Hepatocyte (in vitro differentiated cells): ENCODE data around the gene DHFR. TPM values are rescaled to one million over a fixed set of nuclear protein-coding genes. Genes with fewer than 3 reads are reported as not detected.
A peak's percentile ranks its signal among the peaks of the same experiment; 100 is the strongest.

Experiments
- DNase-seq: peaks from one replicate; pipeline ENCODE4 v3.0.0-alpha.2; 2016; ENCODE audit warnings: low spot score
- H2AFZ ChIP-seq: fragments of 200-600 bp; sonication (generic); 2 replicates; pipeline ENCODE4 v1.6.0; 2016; ENCODE audit warnings: antibody characterized with exemption, mild to moderate bottlenecking
- H3K27ac ChIP-seq: fragments of 200-600 bp; sonication (generic); 2 replicates; pipeline ENCODE4 v1.5.1; 2016; ENCODE audit warnings: mild to moderate bottlenecking
- H3K27me3 ChIP-seq: fragments of 200-600 bp; sonication (generic); 2 replicates; pipeline ENCODE4 v1.6.1; 2016
- H3K36me3 ChIP-seq: fragments of 200-600 bp; sonication (generic); replicated peaks from 2 replicates; pipeline ENCODE4 v1.5.1; 2016; ENCODE audit warnings: low read depth; ENCODE audit not compliant: insufficient read depth
- H3K4me1 ChIP-seq: fragments of 200-600 bp; sonication (generic); 2 replicates; pipeline ENCODE4 v1.5.1; 2016; ENCODE audit warnings: mild to moderate bottlenecking, moderate library complexity; ENCODE audit not compliant: insufficient read depth
- H3K4me2 ChIP-seq: fragments of 200-600 bp; sonication (generic); 2 replicates; pipeline ENCODE4 v1.6.0; 2016
- H3K4me3 ChIP-seq: fragments of 200-600 bp; sonication (generic); 2 replicates; pipeline ENCODE4 v1.5.1; 2016; ENCODE audit warnings: mild to moderate bottlenecking
- H3K79me2 ChIP-seq: fragments of 200-600 bp; sonication (generic); 2 replicates; pipeline ENCODE4 v1.6.0; 2017; ENCODE audit warnings: mild to moderate bottlenecking
- H3K9me2 ChIP-seq: fragments of 200-600 bp; sonication (generic); replicated peaks from 2 replicates; pipeline ENCODE4 v1.6.0; 2017; ENCODE audit warnings: mild to moderate bottlenecking; ENCODE audit not compliant: insufficient read depth
- H3K9me3 ChIP-seq: fragments of 200-600 bp; sonication (generic); 2 replicates; pipeline ENCODE4 v1.5.1; 2016; ENCODE audit warnings: low read depth, mild to moderate bottlenecking
- H4K20me1 ChIP-seq: fragments of 200-600 bp; sonication (generic); 2 replicates; pipeline ENCODE4 v1.6.0; 2016; ENCODE audit warnings: mild to moderate bottlenecking; ENCODE audit not compliant: insufficient read depth, poor library complexity, severe bottlenecking
- EZH2 ChIP-seq: fragments of 200-600 bp; sonication (generic); IDR thresholded peaks from 2 replicates; pipeline ENCODE4 v1.6.1; 2016; ENCODE audit warnings: antibody characterized with exemption, mild to moderate bottlenecking, borderline replicate concordance
- EZH2phosphoT487 ChIP-seq: fragments of 200-600 bp; sonication (generic); IDR thresholded peaks from one replicate; pipeline ENCODE4 v1.6.1; 2018; ENCODE audit warnings: antibody characterized with exemption, mild to moderate bottlenecking, low read depth, moderate library complexity; ENCODE audit not compliant: unreplicated experiment, severe bottlenecking
- WGBS: methylation state at CpG from one replicate; pipeline ENCODE4 v1.1.6; 2016; ENCODE audit warnings: low lambda C conversion rate; ENCODE audit errors: missing lambda C conversion rate; 5-methylcytosine and 5-hydroxymethylcytosine counted together
- polyA plus RNA-seq: library from polyadenylated mRNA; unstranded; fragments of >200 nt; fragmentation: Nextera tagmentation; extraction: Ambion mirVana; gene quantifications from 2 replicates; pipeline ENCODE4 v1.2.1, GENCODE V29; 2016
- total RNA-seq: library from RNA; depleted of rRNA; stranded (reverse); fragments of >200 nt; gene quantifications from 2 replicates; pipeline ENCODE4 v1.2.3, GENCODE V29; 2014
- TF ChIP-seq, protein P1 (sequence below): fragments of 200-600 bp; sonication (generic); IDR thresholded peaks from 2 replicates; pipeline ENCODE4 v1.5.1; 2016; ENCODE audit warnings: antibody characterized with exemption, mild to moderate bottlenecking; ENCODE audit not compliant: poor library complexity

Gene DHFR
- total and polyA plus RNA-seq, 2 experiments from 2014 or later: 7.9 to 26.5 TPM

DNA sequence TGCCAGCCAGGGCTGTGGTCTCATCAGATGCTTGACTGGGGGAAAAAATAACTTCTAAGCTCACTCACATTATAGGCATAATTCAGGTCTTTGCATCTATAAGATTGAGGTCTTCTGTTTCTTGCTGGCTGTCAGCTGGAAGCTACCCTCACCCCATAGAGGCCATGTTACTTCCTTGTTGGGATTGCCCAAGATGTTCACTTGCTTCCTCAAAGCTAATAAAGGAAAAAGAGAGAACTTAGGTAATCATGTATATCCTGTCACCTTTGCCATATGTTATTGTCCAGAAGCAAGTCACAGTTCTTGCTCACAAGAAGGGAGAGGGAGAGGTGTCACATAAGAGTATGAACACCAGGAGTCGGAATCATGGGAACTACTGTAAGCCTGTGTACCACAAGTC lies 46.1 kb downstream of the DHFR start:
- H3K36me3 ChIP-seq: no peaks in the 10 kb centered on the region
- H3K27ac ChIP-seq: no peak overlapping the region
- 95% methylated on average over 1 of the region's 1 CpG for WGBS
- no peak overlapping the region for H3K4me2 ChIP-seq
- no peaks in the 10 kb centered on the region for H3K27me3 ChIP-seq
- H3K4me1 ChIP-seq: no peaks in the 10 kb centered on the region
- no peaks in the 10 kb centered on the region for H4K20me1 ChIP-seq
- H3K9me3 ChIP-seq: no peaks in the 10 kb centered on the region
- no peak overlapping the region for H3K4me3 ChIP-seq
- H3K9me2 ChIP-seq: no peaks in the 10 kb centered on the region
- no peaks in the 10 kb centered on the region for H3K79me2 ChIP-seq
- TF ChIP-seq, protein P1, sequence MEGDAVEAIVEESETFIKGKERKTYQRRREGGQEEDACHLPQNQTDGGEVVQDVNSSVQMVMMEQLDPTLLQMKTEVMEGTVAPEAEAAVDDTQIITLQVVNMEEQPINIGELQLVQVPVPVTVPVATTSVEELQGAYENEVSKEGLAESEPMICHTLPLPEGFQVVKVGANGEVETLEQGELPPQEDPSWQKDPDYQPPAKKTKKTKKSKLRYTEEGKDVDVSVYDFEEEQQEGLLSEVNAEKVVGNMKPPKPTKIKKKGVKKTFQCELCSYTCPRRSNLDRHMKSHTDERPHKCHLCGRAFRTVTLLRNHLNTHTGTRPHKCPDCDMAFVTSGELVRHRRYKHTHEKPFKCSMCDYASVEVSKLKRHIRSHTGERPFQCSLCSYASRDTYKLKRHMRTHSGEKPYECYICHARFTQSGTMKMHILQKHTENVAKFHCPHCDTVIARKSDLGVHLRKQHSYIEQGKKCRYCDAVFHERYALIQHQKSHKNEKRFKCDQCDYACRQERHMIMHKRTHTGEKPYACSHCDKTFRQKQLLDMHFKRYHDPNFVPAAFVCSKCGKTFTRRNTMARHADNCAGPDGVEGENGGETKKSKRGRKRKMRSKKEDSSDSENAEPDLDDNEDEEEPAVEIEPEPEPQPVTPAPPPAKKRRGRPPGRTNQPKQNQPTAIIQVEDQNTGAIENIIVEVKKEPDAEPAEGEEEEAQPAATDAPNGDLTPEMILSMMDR: no peak
- TF ChIP-seq EZH2 (no peak), EZH2phosphoT487 (no peak)
- no peak for DNase-seq
- no peak overlapping the region for H2AFZ ChIP-seq

DNA sequence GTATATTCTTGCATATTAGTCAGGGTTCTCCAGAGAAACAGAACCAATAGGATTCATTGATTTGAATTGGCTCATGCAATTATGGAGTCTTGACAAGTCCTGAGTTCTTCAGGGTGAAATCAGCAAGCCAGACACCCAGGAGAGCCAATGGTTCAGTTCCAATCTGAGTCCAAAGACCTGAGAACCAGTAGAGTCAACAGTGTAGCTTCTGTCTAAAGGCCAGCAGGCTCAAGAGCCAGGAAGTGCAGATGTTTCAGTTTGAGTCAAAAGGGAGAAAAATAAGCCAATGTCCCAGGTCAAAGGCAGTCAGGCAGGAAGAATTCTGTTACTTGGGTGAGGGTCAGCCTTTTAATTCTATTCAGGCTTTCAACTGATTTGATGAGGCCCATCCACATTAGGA lies 47.0 kb downstream of the DHFR start:
- Histone ChIP-seq H3K4me1 (no peaks in the 10 kb centered on the region), H3K27ac (no peak overlapping the region), H3K36me3 (no peaks in the 10 kb centered on the region), H3K27me3 (no peaks in the 10 kb centered on the region), H3K9me2 (no peaks in the 10 kb centered on the region), H4K20me1 (no peaks in the 10 kb centered on the region), H3K79me2 (no peaks in the 10 kb centered on the region), H2AFZ (no peak overlapping the region), H3K9me3 (no peaks in the 10 kb centered on the region), H3K4me3 (no peak overlapping the region), H3K4me2 (no peak overlapping the region)
- TF ChIP-seq, protein P1: no peak
- no peak for TF ChIP-seq EZH2
- no peak for TF ChIP-seq EZH2phosphoT487
- DNase-seq: no peak

DNA sequence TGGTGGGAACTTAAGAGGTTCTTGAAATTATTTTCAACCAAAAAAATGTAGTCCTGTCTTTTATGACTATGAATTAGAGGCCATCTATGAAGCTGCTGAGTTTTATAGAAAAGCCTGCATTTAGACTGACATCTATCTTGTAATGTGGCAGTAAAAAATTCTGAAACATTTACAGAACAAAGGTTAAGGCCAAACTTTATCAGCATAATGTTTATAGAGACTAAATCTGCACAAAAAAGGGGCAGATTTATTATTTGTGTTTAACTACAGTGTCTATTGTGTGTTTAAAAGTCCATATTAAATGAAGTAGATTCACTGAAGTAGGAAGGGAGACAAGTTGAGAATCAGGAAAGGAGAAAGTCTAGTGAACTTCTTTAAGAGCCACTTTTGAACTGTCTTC lies 47.4 kb downstream of the DHFR start:
- Histone ChIP-seq H3K79me2 (no peaks in the 10 kb centered on the region), H3K4me2 (no peak overlapping the region), H2AFZ (no peak overlapping the region), H4K20me1 (no peaks in the 10 kb centered on the region), H3K9me3 (no peaks in the 10 kb centered on the region), H3K36me3 (no peaks in the 10 kb centered on the region), H3K9me2 (no peaks in the 10 kb centered on the region), H3K27me3 (no peaks in the 10 kb centered on the region), H3K27ac (peak overlapping the region; percentile 8), H3K4me3 (no peak overlapping the region), H3K4me1 (no peaks in the 10 kb centered on the region)
- DNase-seq: no peak
- no peak for TF ChIP-seq EZH2
- TF ChIP-seq, protein P1: no peak
- no peak for TF ChIP-seq EZH2phosphoT487
